GM15510 (cell line): ENCODE results near the gene TOR1AIP2.

Experiments
- POLR2A ChIP-seq: IDR thresholded peaks from 3 replicates; pipeline ENCODE4 v1.6.1; 2011; ENCODE audit warnings: borderline replicate concordance; ENCODE audit not compliant: insufficient read length; ENCODE audit errors: extremely low read depth

TOR1AIP2 gene

GRCh38 chr1:179877586-179878265, at the start of gene TOR1AIP2:
TSS of gene TOR1AIP2 (minus strand) at chr1:179877803. CDS start at chr1:179852665, 25,138 bp downstream.
- peak; percentile 96 for TF ChIP-seq POLR2A

- no peak for TF ChIP-seq POLR2A
These were observed 49.2 kb upstream of the TOR1AIP2 start for GRCh38 chr1:179926850-179927205.

- TF ChIP-seq POLR2A = no peak
These were observed 48.6 kb upstream of the TOR1AIP2 start for GRCh38 chr1:179925922-179926849.

- no peak for TF ChIP-seq POLR2A
These were observed 47.7 kb upstream of the TOR1AIP2 start for GRCh38 chr1:179925302-179925701.

- no peak for TF ChIP-seq POLR2A
These were observed 46.7 kb upstream of the TOR1AIP2 start for GRCh38 chr1:179924268-179924667.

- no peak for TF ChIP-seq POLR2A
These were observed 45.4 kb upstream of the TOR1AIP2 start for GRCh38 chr1:179923029-179923428.

GRCh38 chr1:179921981-179922872, 44.6 kb upstream of the TOR1AIP2 start:
- no peak for TF ChIP-seq POLR2A

GRCh38 chr1:179921472-179921871, 43.9 kb upstream of the TOR1AIP2 start:
- no peak for TF ChIP-seq POLR2A

- TF ChIP-seq POLR2A = no peak
These were observed 40.2 kb upstream of the TOR1AIP2 start for GRCh38 chr1:179917601-179918429.

GRCh38 chr1:179911812-179912211, 34.2 kb upstream of the TOR1AIP2 start:
- no peak for TF ChIP-seq POLR2A

GRCh38 chr1:179910934-179911333, 33.3 kb upstream of the TOR1AIP2 start:
- TF ChIP-seq POLR2A = no peak

- no peak for TF ChIP-seq POLR2A
These were observed 12.0 kb upstream of the TOR1AIP2 start for GRCh38 chr1:179889589-179889988.

- no peak for TF ChIP-seq POLR2A
These were observed 10.5 kb upstream of the TOR1AIP2 start for GRCh38 chr1:179888071-179888470.

GRCh38 chr1:179883745-179884138, 6.1 kb upstream of the TOR1AIP2 start:
- TF ChIP-seq POLR2A = peak; percentile 20
